22Rv1 (cell line): ENCODE measurements around the gene RET.

Experiments
- H3K27ac ChIP-seq: fragments of 450-650 bp; 2 replicates; pipeline ENCODE4 v1.5.1; 2017
- CTCF ChIP-seq: fragments of 450-650 bp; IDR thresholded peaks from 2 replicates; pipeline ENCODE4 v1.5.1; 2017; ENCODE audit warnings: mild to moderate bottlenecking
- ZFX ChIP-seq: fragments of 450-650 bp; IDR thresholded peaks from 2 replicates; pipeline ENCODE4 v1.6.1; 2017; ENCODE audit warnings: antibody characterized with exemption, borderline replicate concordance

The RET gene

GRCh38 chr10:43079856-43080255, 3.0 kb downstream of the RET start:
- TF ChIP-seq CTCF (no peak), ZFX (no peak)
- no peak overlapping the region for H3K27ac ChIP-seq

- TF ChIP-seq ZFX: no peak
- no peak for TF ChIP-seq CTCF
- H3K27ac ChIP-seq: no peak overlapping the region
These were observed 5.2 kb downstream of the RET start for GRCh38 chr10:43082087-43082486.

GRCh38 chr10:43082746-43083145, 5.9 kb downstream of the RET start:
- H3K27ac ChIP-seq: no peak overlapping the region
- TF ChIP-seq CTCF: no peak

GRCh38 chr10:43083764-43084163, 6.9 kb downstream of the RET start:
- TF ChIP-seq ZFX (no peak), CTCF (no peak)
- H3K27ac ChIP-seq: no peak overlapping the region

- H3K27ac ChIP-seq: no peak overlapping the region
- no peak for TF ChIP-seq ZFX
- no peak for TF ChIP-seq CTCF
These were observed 7.9 kb downstream of the RET start for GRCh38 chr10:43084812-43085211.

- no peak for TF ChIP-seq ZFX
- no peak for TF ChIP-seq CTCF
- no peak overlapping the region for H3K27ac ChIP-seq
These were observed 9.6 kb downstream of the RET start for GRCh38 chr10:43086321-43086942.

GRCh38 chr10:43089519-43089918, 12.7 kb downstream of the RET start:
- H3K27ac ChIP-seq: no peak overlapping the region
- TF ChIP-seq ZFX: no peak
- no peak for TF ChIP-seq CTCF
